Measurements from ENCODE around the gene SMARCA4. TPM values are rescaled to one million over a fixed set of nuclear protein-coding genes. Genes with fewer than 3 reads are reported as not detected.
"Not testable (repeated sequence)": the region's sequence is repeated elsewhere in the genome, so short reads cannot be mapped to it uniquely, and the experiment has no call there.

Gene SMARCA4
- polyA plus RNA-seq, 4 donors = 75.6 to 163 (median 148) TPM

- DNase-seq (ENCODE audit: low read depth in 4 of 4, low spot score in 3 of 4) = no peak
Measured at GRCh38 chr19:11059511-11060358, 98.9 kb downstream of the SMARCA4 start.

- DNase-seq (ENCODE audit: low read depth in 4 of 4, low spot score in 3 of 4) = peak in 3 of 4 donors; percentile 6 to 27 (median 21)
Measured at GRCh38 chr19:11061952-11062351, 101.1 kb downstream of the SMARCA4 start.

- DNase-seq (ENCODE audit: low read depth in 4 of 4, low spot score in 3 of 4) = no peak
Measured at GRCh38 chr19:11063434-11063833, 102.6 kb downstream of the SMARCA4 start.

- DNase-seq (ENCODE audit: low read depth in 4 of 4, low spot score in 3 of 4) = no peak
Measured at GRCh38 chr19:11064831-11065303, 104.0 kb downstream of the SMARCA4 start.

- DNase-seq (ENCODE audit: low read depth in 4 of 4, low spot score in 3 of 4) = no peak
Measured at GRCh38 chr19:11066326-11066725, 105.5 kb downstream of the SMARCA4 start.

GRCh38 chr19:11067356-11068113 is 106.7 kb downstream of the SMARCA4 start:
- no peak for DNase-seq (ENCODE audit: low read depth in 4 of 4, low spot score in 3 of 4)

- DNase-seq (ENCODE audit: low read depth in 4 of 4, low spot score in 3 of 4) = no peak
Measured at GRCh38 chr19:11069561-11069960, 108.7 kb downstream of the SMARCA4 start.

- no peak for DNase-seq (ENCODE audit: low read depth in 4 of 4, low spot score in 3 of 4)
Measured at GRCh38 chr19:11070123-11070522, 109.3 kb downstream of the SMARCA4 start.

GRCh38 chr19:11073568-11073967 is 112.7 kb downstream of the SMARCA4 start:
- DNase-seq (ENCODE audit: low read depth in 4 of 4, low spot score in 3 of 4) = no peak

GRCh38 chr19:11076792-11077191 is 116.0 kb downstream of the SMARCA4 start:
- DNase-seq (ENCODE audit: low read depth in 4 of 4, low spot score in 3 of 4) = not testable (repeated sequence)

- no peak for DNase-seq (ENCODE audit: low read depth in 4 of 4, low spot score in 3 of 4)
Measured at GRCh38 chr19:11078893-11079292, 118.1 kb downstream of the SMARCA4 start.

GRCh38 chr19:11079999-11080398 is 119.2 kb downstream of the SMARCA4 start:
- no peak for DNase-seq (ENCODE audit: low read depth in 4 of 4, low spot score in 3 of 4)

- DNase-seq (ENCODE audit: low read depth in 4 of 4, low spot score in 3 of 4) = no peak
Measured at GRCh38 chr19:11087870-11088505, 127.2 kb downstream of the SMARCA4 start.

- DNase-seq (ENCODE audit: low read depth in 4 of 4, low spot score in 3 of 4) = no peak
Measured at GRCh38 chr19:11088506-11089253, 127.8 kb downstream of the SMARCA4 start.

- DNase-seq (ENCODE audit: low read depth in 4 of 4, low spot score in 3 of 4) = peak; percentile 74 to 85 (median 76)
Measured at GRCh38 chr19:11089254-11090013, 128.6 kb downstream of the SMARCA4 start, which contains the start of gene LDLR. Gene LDLR, plus strand, starts transcription at chr19:11089463. Its CDS starts 86 bp downstream, at chr19:11089549.

- not testable (repeated sequence) for DNase-seq (ENCODE audit: low read depth in 4 of 4, low spot score in 3 of 4)
Measured at GRCh38 chr19:11090014-11090263, 129.1 kb downstream of the SMARCA4 start.

GRCh38 chr19:11090264-11090996 is 129.6 kb downstream of the SMARCA4 start:
- peak; percentile 85 to 92 (median 90) for DNase-seq (ENCODE audit: low read depth in 4 of 4, low spot score in 3 of 4)

GRCh38 chr19:11090997-11091702 is 130.3 kb downstream of the SMARCA4 start:
- DNase-seq (ENCODE audit: low read depth in 4 of 4, low spot score in 3 of 4) = no peak

Data from left renal pelvis (tissue), 4 donors.